ENCODE measurements around the gene SLBP. TPM values are rescaled to one million over a fixed set of nuclear protein-coding genes. Genes with fewer than 3 reads are reported as not detected.
A peak's percentile ranks its signal among the peaks of the same experiment; 100 is the strongest.
"Not testable (repeated sequence)": the region's sequence is repeated elsewhere in the genome, so short reads cannot be mapped to it uniquely, and the experiment has no call there.

The SLBP gene
- total RNA-seq, 1 donor = 61.9 TPM

DNA sequence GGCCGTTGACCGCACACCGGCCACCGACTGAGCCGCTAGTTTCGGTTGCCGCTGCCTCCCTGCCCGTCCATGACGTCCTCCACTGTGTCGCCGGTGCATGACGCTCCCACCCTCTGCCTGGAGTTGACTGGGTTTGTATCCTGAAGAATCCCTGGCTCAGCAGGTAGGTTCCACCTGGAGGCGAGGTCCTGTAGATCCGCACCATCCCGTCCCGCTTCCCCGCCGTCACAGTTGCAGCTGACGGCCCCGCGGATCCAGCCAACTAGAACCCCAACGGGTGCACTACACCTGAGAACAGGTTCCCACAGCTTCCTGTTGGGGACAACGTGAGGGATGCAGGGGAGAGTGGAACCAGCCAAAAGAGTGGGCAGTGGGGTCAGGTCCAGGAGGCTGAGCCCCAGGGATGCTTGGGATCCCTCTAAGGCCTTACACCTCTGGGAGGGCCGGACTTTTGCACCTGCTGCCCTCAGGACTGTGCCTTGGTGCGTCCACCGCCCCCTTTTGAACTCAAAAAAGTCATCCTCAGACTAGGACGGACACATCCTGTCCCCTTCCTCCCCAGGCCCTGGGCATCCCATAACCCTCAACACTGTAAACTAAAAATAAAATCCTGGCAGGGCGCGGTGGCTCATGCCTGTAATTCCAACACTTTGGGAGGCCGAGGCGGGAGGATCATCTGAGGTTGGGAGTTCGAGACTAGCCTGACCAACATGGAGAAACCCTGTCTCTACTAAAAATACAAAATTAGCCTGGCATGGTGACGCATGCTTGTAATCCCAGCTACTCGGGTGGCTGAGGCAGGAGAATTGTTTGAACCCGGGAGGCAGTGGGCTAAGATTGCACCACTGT is 1.1 kb upstream of the SLBP start:
- Histone ChIP-seq H3K4me3 (ENCODE audit: low read length) (peak overlapping the region; percentile 95), H3K4me1 (ENCODE audit: insufficient read depth, low read length) (peaks cover 66% of the 10 kb centered on the region), H3K9me3 (ENCODE audit: low read depth, low read length) (no peaks in the 10 kb centered on the region), H3K27me3 (ENCODE audit: insufficient read depth, low read length) (no peaks in the 10 kb centered on the region)

DNA sequence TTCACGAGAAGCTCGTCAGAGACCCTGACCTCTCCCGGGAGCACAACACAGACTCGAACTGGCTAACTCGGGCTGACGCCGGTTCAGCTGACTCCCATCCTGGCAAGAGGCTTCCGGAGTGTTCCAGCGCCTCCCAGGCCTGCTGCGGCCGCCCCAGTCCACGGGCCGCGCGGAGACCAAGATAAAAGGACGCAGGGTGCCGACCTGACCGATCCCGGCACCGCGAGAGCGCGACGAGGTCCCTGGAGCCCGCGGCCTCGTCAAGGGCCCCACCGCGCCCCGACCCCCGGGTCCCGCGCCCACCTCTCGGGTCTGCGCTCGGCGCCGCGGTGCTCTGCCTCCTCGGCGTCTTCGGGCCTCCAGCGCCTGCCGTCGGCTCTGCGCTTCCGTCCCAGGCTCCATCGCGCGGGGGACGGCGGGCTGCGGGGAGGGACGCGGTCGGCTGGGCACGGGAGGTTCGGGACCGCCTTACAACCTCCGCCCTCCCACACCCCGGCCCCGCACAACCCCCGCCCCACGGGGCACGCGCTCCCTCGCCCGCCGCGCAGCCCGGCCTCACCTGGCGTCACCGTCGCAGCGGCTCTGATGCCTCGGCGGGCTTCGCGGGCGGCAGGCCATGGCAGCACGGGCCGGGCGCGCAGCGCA is 426 bp downstream of the SLBP start:
- H3K9me3 ChIP-seq (ENCODE audit: low read depth, low read length) = no peaks in the 10 kb centered on the region
- H3K4me1 ChIP-seq (ENCODE audit: insufficient read depth, low read length) = peaks cover 64% of the 10 kb centered on the region
- no peaks in the 10 kb centered on the region for H3K27me3 ChIP-seq (ENCODE audit: insufficient read depth, low read length)
- H3K4me3 ChIP-seq (ENCODE audit: low read length) = peak overlapping the region; percentile 95

DNA sequence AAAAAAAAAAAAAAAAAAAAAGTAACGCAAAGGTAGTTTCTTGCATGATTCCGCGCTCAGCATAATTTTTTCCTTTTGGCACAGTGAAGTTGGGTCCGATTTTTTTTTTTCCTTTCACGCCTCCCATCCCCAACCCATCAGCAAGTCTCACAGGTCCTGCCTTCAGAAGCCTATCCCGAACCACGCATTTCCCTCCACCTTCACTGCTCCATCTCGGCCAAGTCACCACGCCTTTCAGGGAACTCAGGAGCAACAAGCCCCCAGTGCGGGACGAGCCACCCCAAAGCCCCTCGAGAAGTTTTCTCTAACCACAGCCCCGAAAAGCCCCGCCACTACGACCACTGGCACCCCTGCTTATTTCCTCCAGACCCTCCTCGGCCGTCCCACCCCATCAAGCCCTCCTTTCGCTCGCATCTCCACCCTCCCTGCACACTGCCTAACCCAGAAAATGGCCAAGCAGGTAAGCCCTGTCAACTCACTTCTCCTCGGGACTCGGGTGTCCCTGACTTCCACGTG is 1.0 kb downstream of the SLBP start:
- Histone ChIP-seq H3K4me1 (ENCODE audit: insufficient read depth, low read length) (peaks cover 58% of the 10 kb centered on the region), H3K9me3 (ENCODE audit: low read depth, low read length) (no peaks in the 10 kb centered on the region), H3K27me3 (ENCODE audit: insufficient read depth, low read length) (no peaks in the 10 kb centered on the region), H3K4me3 (ENCODE audit: low read length) (peak overlapping the region; percentile 95)

DNA sequence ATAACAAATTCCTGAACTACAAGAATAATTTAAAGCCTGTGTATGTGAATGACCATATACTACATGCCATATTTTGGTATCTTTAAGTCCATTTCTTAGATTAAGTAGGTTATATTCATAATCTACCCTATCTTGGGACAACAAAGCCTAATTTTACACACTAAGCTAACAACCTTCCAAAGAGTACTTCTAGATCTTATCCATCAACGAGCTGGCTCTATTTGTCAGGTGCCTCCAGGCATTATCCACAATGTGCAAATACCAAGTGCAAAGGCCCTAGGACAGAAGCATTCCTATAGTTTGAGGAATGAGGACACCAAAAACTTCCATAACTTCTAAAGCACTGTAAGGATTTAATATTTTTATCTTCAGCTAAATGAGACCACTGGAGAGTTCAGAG is 3.5 kb downstream of the SLBP start:
- H3K4me3 ChIP-seq (ENCODE audit: low read length) = no peak overlapping the region
- H3K9me3 ChIP-seq (ENCODE audit: low read depth, low read length) = no peaks in the 10 kb centered on the region

DNA sequence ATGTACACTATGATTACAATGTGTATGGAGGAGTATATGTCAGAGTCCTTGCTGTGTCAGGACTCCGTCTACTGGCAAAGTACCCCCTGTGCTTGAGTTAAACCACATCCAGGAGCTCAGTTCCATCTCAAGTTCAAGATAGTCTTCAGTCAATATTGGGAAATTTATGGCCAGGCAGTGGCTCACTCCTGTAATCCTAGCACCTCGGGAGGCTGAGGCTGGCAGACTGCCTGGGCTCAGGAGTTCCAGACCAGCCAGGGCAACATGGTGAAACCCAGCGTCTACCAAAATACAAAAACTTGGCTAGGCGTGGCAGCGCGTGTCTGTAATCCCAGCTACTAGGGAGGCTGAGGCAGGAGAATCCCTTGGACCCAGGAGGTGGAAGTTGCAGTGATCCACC is 5.8 kb downstream of the SLBP start:
- Histone ChIP-seq H3K27me3 (ENCODE audit: insufficient read depth, low read length) (no peaks in the 10 kb centered on the region), H3K9me3 (ENCODE audit: low read depth, low read length) (no peaks in the 10 kb centered on the region), H3K4me1 (ENCODE audit: insufficient read depth, low read length) (peaks cover 36% of the 10 kb centered on the region), H3K4me3 (ENCODE audit: low read length) (no peak overlapping the region)

More for the DNA sequence above, 3.5 kb downstream of the SLBP start:
- H3K27me3 ChIP-seq (ENCODE audit: insufficient read depth, low read length) = no peaks in the 10 kb centered on the region
- H3K4me1 ChIP-seq (ENCODE audit: insufficient read depth, low read length) = peaks cover 33% of the 10 kb centered on the region

DNA sequence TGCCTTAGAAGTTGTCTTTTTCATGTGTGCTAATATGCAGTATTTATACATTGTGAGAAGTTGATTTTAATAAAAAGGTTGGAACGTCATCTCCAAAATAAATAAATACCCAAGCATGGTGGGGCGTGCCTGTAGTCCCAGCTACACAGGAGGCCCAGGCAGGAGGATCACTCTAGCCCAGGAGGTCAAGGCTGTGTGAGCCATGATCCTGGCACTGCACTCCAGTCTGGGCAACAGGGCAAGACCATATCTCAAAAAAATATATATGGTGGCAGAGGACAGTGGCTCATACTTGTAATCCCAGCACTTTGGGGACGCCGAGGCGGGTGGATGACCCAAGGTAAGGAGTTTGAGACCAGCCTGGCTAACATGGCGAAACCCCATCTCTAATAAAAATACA is 6.4 kb downstream of the SLBP start:
- Histone ChIP-seq H3K4me3 (ENCODE audit: low read length) (no peak overlapping the region), H3K27me3 (ENCODE audit: insufficient read depth, low read length) (no peaks in the 10 kb centered on the region), H3K9me3 (ENCODE audit: low read depth, low read length) (no peaks in the 10 kb centered on the region), H3K4me1 (ENCODE audit: insufficient read depth, low read length) (peaks cover 36% of the 10 kb centered on the region)

DNA sequence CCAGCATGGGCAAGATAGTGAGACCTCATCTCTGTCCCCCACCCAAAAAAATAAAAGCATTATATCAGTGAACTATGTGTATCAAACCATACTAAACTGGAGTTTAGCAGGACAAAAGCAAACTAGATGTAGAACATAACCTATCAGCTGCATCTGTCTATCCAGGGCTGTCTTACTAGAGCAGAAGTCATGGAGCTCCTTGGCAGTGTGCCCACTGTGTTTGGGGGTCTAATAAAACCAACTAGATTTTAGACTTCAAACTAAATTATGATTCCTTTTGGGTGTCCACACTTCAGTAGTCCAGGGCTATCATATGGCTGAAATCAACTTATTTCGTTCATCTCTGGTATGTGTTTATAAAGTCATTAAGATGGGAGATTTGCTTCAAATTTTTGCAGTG is 8.3 kb downstream of the SLBP start:
- H3K27me3 ChIP-seq (ENCODE audit: insufficient read depth, low read length) = no peaks in the 10 kb centered on the region
- no peak overlapping the region for H3K4me3 ChIP-seq (ENCODE audit: low read length)
- no peaks in the 10 kb centered on the region for H3K9me3 ChIP-seq (ENCODE audit: low read depth, low read length)
- H3K4me1 ChIP-seq (ENCODE audit: insufficient read depth, low read length) = peaks cover 27% of the 10 kb centered on the region

DNA sequence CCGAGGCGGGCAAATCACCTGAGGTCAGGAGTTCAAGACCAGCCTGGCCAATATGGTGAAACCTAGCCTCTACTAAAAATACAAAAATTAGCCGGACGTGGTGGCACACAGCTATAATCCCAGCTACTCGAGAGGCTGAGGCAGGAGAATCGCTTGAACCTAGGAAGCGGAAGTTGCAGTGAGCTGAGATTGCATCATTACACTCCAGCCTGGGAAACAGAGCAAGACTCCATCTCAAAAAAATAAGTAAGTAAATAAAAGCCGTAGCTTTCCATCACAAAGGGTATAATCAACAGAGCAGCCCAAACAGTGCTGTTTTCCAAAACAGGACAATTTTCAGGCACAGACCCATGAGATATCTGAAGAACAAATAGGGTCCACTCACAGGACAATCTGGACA is 10.4 kb downstream of the SLBP start:
- H3K27me3 ChIP-seq (ENCODE audit: insufficient read depth, low read length); H3K9me3 ChIP-seq (ENCODE audit: low read depth, low read length); H3K4me3 ChIP-seq (ENCODE audit: low read length): not testable (repeated sequence)
- H3K4me1 ChIP-seq (ENCODE audit: insufficient read depth, low read length) = peaks cover 27% of the 10 kb centered on the region

DNA sequence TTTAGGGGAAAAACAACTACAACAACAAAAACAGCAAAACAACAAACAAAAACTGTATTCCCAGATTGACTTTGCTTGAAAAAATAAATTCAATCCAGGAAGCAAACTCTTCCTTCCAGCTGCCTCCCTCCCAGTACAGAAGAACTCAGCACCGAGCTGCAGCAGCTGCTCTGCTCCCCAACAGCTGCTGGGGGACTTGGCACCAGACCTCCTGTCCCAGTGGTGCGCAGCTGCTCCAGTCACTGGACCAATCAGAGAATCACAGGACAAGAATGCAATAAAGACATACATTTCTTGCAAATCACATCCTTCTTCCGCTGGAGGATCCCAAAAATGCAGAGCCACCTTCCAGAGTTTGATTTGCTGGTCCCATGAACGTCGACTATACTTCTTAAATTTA is 16.2 kb downstream of the SLBP start:
- Histone ChIP-seq H3K4me3 (ENCODE audit: low read length) (no peak overlapping the region), H3K4me1 (ENCODE audit: insufficient read depth, low read length) (peaks cover 9% of the 10 kb centered on the region), H3K9me3 (ENCODE audit: low read depth, low read length) (no peaks in the 10 kb centered on the region), H3K27me3 (ENCODE audit: insufficient read depth, low read length) (no peaks in the 10 kb centered on the region)

DNA sequence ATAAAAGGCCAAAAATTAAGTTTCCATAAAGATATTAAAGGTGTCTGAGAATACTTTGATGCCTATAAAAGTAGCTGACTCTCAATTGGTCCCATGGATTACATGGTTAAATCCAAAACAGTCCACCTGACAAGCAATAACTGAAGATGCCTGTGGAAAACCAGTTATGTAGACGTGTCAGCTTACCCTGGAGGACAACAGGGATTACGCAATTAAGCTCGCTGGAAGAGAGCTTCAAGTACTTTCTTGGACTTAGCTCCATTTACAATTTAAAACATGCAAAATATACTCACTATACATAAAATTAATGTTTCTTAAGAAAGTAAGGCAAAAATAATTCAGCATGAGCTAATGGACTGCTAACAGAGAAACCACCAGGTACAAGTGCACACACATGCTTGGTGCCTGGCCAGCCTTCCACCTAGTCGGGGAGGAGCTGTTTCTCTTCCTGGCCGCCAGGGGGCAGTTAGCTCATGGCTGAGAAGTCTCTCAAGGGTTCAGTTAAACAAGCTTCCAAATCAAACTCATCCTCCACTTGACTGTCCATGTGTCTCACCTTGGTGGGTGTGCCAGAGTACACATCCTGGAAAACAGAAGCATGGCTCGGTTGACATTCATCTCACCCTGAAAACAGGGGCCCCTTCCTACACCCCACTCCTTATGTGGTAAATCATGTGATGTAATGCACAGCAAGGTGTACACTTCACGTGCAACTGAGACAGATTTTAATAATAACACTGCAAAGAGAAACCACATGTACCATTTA is 18.8 kb downstream of the SLBP start:
- Histone ChIP-seq H3K27me3 (ENCODE audit: insufficient read depth, low read length) (no peaks in the 10 kb centered on the region), H3K4me1 (ENCODE audit: insufficient read depth, low read length) (no peaks in the 10 kb centered on the region), H3K9me3 (ENCODE audit: low read depth, low read length) (no peaks in the 10 kb centered on the region)

DNA sequence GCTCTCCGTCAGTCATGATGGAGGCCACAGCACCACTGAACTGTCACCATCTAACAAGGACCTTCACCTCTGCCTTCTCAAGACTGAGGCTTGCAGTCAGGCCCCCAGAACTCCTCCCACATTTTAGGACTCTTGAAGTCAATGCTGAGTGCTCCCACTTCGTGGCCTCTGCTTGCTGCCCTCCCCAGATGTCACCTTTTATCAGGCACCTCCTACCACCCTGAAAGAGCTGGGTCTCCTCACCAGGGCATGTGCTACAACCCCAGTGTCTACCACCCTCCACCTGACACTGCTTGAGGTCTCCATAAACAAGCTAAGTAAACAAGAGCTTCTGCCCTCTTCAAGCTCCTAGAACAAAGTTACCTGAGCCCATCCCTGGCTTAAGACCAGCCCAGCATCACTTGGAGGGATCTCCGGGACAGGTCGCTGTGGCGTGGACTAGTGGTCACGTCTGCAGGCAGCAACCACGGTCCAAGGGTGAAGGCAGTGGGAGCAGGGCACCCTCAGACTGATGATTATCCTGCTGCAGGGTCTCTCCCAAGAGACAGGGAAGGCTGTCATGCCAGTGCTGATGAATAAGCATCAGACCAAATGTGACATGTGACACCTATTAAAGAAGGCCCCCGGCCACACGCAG is 20.3 kb downstream of the SLBP start:
- Histone ChIP-seq H3K9me3 (ENCODE audit: low read depth, low read length) (no peaks in the 10 kb centered on the region), H3K27me3 (ENCODE audit: insufficient read depth, low read length) (no peaks in the 10 kb centered on the region), H3K4me1 (ENCODE audit: insufficient read depth, low read length) (no peaks in the 10 kb centered on the region), H3K4me3 (ENCODE audit: low read length) (no peak overlapping the region)

More for the DNA sequence above, 18.8 kb downstream of the SLBP start:
- H3K4me3 ChIP-seq (ENCODE audit: low read length) = no peak overlapping the region

DNA sequence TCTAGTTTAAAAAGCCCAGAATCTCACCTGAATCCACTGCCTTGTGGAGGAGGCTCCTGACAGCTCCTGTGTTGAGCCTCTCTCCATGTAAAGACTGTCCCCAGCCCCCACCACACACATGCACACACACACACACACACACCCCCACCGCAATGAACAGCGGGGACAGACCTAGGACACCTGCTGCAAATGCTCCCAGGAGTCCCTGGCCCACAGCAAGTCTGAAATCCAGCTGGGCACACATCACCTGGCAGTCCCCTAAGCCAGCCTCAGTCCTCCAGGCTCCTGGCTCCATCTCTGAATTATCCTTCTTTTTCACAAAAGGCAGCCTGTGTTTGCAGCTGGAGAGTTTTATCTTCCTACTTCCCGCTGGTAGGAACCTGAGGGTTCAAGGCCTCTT is 21.4 kb downstream of the SLBP start:
- H3K4me1 ChIP-seq (ENCODE audit: insufficient read depth, low read length) = no peaks in the 10 kb centered on the region
- no peaks in the 10 kb centered on the region for H3K27me3 ChIP-seq (ENCODE audit: insufficient read depth, low read length)
- no peaks in the 10 kb centered on the region for H3K9me3 ChIP-seq (ENCODE audit: low read depth, low read length)
- no peak overlapping the region for H3K4me3 ChIP-seq (ENCODE audit: low read length)

DNA sequence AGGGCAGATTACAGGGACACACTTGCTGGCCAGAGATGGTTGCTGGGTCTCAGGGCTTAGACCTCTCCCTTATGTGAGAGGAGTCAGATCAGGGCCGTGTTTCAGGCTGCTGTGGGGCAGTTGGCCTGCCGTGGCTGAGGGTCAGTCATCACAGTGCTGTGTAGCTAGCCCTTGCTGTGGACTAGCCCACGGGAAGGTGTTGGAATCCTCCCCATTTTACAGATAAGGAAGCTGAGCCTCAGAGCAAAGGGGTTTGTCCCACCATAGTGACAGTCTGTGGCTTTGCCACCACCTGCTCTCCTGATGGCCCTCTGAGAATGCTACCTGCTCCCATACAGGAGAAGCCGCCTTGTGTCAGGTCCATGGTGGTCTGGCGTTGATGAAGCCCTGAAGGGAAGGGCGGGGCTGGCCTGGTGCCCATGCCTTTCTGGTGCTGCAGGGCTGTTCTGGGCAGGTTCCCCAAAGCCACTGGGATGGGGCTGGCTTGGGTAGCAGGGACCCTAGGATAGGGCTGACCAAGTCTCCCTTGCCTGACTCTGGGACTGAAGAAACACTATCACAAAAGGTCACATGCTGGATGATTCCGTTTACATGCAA is 25.6 kb downstream of the SLBP start:
- no peaks in the 10 kb centered on the region for H3K27me3 ChIP-seq (ENCODE audit: insufficient read depth, low read length)
- no peaks in the 10 kb centered on the region for H3K9me3 ChIP-seq (ENCODE audit: low read depth, low read length)
- H3K4me1 ChIP-seq (ENCODE audit: insufficient read depth, low read length) = peaks cover 22% of the 10 kb centered on the region
- no peak overlapping the region for H3K4me3 ChIP-seq (ENCODE audit: low read length)
